Pancreas (tissue), 10 donors: ENCODE results near the gene PPP1R2. TPM values are rescaled to one million over a fixed set of nuclear protein-coding genes. Genes with fewer than 3 reads are reported as not detected.

Experiments used
- ATAC-seq, 4 donors: fragments of 200-7000 bp; cut with Tn5 transposase; one replicate each; pipeline versions ENCODE4 v1.8.0 to v1.9.1; 2020; ENCODE audit warnings: mild to moderate bottlenecking in 4 of 4, moderate library complexity in 4 of 4
- DNase-seq, 6 donors: peaks; one replicate each; pipeline ENCODE4 v3.0.0-alpha.2; 2020
- FAIRE-seq: peaks from 2 replicates; lab custom pipeline; 2012; peaks lifted over from hg19 to GRCh38; lab: Jason Lieb, UNC
- H3K27ac ChIP-seq, 4 donors: fragments of 200-600 bp; sonication (generic); 1 replicate in 3 of 4; 2 replicates in 1 of 4; pipeline versions ENCODE4 v1.5.0 to v1.8.0; 2020
- H3K27me3 ChIP-seq, 4 donors: fragments of 200-600 bp; one replicate each; pipeline ENCODE4 v1.8.0; 2021
- H3K36me3 ChIP-seq, 3 donors: fragments of 200-600 bp; sonication (generic) in 1 of 3; one replicate each; pipeline versions ENCODE4 v1.5.0 to v1.8.0; 2020 to 2021
- H3K4me1 ChIP-seq, 3 donors: fragments of 200-600 bp; one replicate each; pipeline ENCODE4 v1.8.0; 2021
- H3K4me3 ChIP-seq, 4 donors: fragments of 200-600 bp; sonication (generic) in 2 of 4; one replicate each; pipeline versions ENCODE4 v1.5.0 to v1.8.0; 2020 to 2021
- H3K9me3 ChIP-seq, 4 donors: fragments of 200-600 bp; one replicate each; pipeline ENCODE4 v1.8.0; 2021
- CTCF ChIP-seq, 4 donors: fragments of 200-600 bp; sonication (generic) in 3 of 4; IDR thresholded peaks; one replicate each; pipeline versions ENCODE4 v1.5.0 to v1.8.0; 2021; ENCODE audit warnings: antibody characterized with exemption in 4 of 4
- WGBS, 2 donors: extraction: QIAGEN DNeasy Blood & Tissue Kit; methylation state at CpG; one replicate each; pipeline ENCODE4 v1.1.7; 2013; 5-methylcytosine and 5-hydroxymethylcytosine counted together
- intact Hi-C, 3 donors: fragments of 100-400 bp; cut with DNase I; formaldehyde crosslinking; loops; one replicate each; pipeline versions ENCODE4 v1.11.1 to v1.14.2; 2022
- polyA plus RNA-seq, 2 donors: library from polyadenylated mRNA; stranded (reverse); fragments of 200-250 nt; gene quantifications; one replicate each; pipeline ENCODE4 v1.2.3, GENCODE V29; 2013
- total RNA-seq, 6 donors: library from RNA; stranded (reverse); fragmentation: NEBNext Ultra II Directional in 4 of 6; extraction: Animal tissue kit (Norgen Biotek cat#: 25700) in 4 of 6; gene quantifications; one replicate each; pipeline versions ENCODE4 v1.2.1 to v1.2.4, GENCODE V29; 2021 to 2023
- donor health status: healthy with polysubstance abuse.
- donor health status: DM: no; HTN: no; CAD: no; lungs with moderate emphysema.
- donor health status: DM: no; HTN: no; CAD: no.
- donor health status: control.
- donor health status: control.
- donor health status: Bipolar disorder and iron deficiency.
- donor health status: DM: yes; HTN: yes; CAD: no.
- donor health status: DM: no; HTN: no; CAD: no.
- donor health status: DM: no; HTN: no; CAD: no.
- donor health status: DM: yes; HTN: yes; CAD: no.

Gene PPP1R2
- total and polyA plus RNA-seq, 8 donors = 9.5 to 26.0 (median 16.0) TPM

DNA sequence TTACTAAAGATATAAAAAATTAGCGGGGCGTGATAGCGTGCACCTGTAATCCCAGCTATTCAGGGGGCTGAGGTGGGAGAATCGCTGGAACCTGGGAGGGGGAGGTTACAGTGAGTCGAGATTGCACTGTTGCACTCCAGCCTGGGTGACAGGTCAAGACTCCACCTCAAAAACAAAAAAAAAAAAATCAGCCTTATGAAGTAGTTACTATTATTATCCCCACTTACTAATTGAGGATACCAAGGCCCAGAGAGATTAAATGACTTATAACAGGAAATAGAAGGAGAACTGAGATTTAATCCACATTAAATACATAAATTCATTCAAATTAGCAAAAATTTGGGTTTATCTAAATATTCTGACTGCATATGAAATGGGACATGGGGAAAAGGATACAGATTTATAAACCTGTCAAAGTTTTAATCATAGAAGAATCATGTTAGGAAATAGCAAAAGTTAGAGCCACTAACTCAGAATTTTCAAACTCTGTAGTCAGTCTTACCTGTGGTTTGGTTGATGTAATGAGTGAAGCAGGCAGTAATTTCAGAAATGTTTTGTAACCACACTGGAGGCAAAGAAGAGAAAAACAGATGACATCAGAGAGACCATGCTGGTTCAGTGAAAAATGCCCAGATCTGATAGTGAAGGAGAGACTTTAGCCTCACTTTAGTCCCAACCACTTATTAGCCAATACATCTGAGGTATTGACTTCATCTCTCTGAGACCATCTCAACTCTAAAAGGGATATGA, 75.3 kb downstream of the PPP1R2 start:
- Histone ChIP-seq H3K9me3 (no peaks in the 10 kb centered on the region), H3K27ac (no peak overlapping the region), H3K27me3 (no peaks in the 10 kb centered on the region), H3K4me3 (no peak overlapping the region), H3K36me3 (no peaks in the 10 kb centered on the region), H3K4me1 (no peaks in the 10 kb centered on the region)
- no peak for ATAC-seq
- no peak for FAIRE-seq
- WGBS, 2 donors = 86 to 88% methylated on average over 5 of the region's 5 CpGs
- no peak for DNase-seq
- no peak for TF ChIP-seq CTCF (IDR thresholded peaks at IDR 0.05)
- intact Hi-C loops = no loop called here

GRCh38 chr3:195466251-195466650, 76.9 kb downstream of the PPP1R2 start:
- Histone ChIP-seq H3K9me3 (no peaks in the 10 kb centered on the region), H3K36me3 (no peaks in the 10 kb centered on the region), H3K27me3 (no peaks in the 10 kb centered on the region), H3K4me3 (no peak overlapping the region), H3K27ac (no peak overlapping the region), H3K4me1 (no peaks in the 10 kb centered on the region)
- intact Hi-C loops = no loop called here
- FAIRE-seq (no peak), ATAC-seq (no peak), DNase-seq (no peak)
- no peak for TF ChIP-seq CTCF (IDR thresholded peaks at IDR 0.05)
- 53 to 60% methylated on average over 4 of the region's 4 CpGs for WGBS, 2 donors

Other genes starting within 250 kb of the PPP1R2 start
- gene ACAP2, start 100.3 kb downstream of the PPP1R2 start, total RNA-seq = 10 to 100 TPM; 12.4 to 21.1 (median 16.9) TPM
- 1 to 10 TPM; 4.2 to 7.3 TPM for gene ACAP2, start 100.3 kb downstream of the PPP1R2 start, polyA plus RNA-seq
- gene APOD, start 40.6 kb upstream of the PPP1R2 start, total RNA-seq = 100 to 1,000 TPM in 2 of 6 donors, 10 to 100 TPM in 4; 12.1 to 133 (median 54.6) TPM
- 10 to 100 TPM; 47.9 to 75.7 TPM for gene APOD, start 40.6 kb upstream of the PPP1R2 start, polyA plus RNA-seq
- gene MUC20, start 177.7 kb upstream of the PPP1R2 start, total RNA-seq = 10 to 100 TPM in 2 of 6 donors, 1 to 10 TPM in 4; 5.2 to 35.9 (median 8.5) TPM
- gene MUC20, start 177.7 kb upstream of the PPP1R2 start, polyA plus RNA-seq = 10 to 100 TPM; 28.8 to 30.4 TPM